Muscle of back (tissue), 11 donors: Measurements from ENCODE around the gene POM121. TPM values are rescaled to one million over a fixed set of nuclear protein-coding genes. Genes with fewer than 3 reads are reported as not detected.
"Not testable (repeated sequence)": the region's sequence is repeated elsewhere in the genome, so short reads cannot be mapped to it uniquely, and the experiment has no call there.

Experiments used
- DNase-seq, 3 donors: peaks; one replicate each; pipeline versions ENCODE4 v3.0.0 to v3.0.0-alpha.2; 2013
- polyA plus RNA-seq, 10 donors: library from polyadenylated mRNA; unstranded; fragments of 120-200 nt; gene quantifications; one replicate each; pipeline ENCODE4 v1.2.1, GENCODE V29; 2013; ENCODE audit not compliant: insufficient read length in 10 of 10

Gene POM121
- polyA plus RNA-seq, 10 donors = 26.9 to 32.8 (median 28.7) TPM

GRCh38 chr7:72948714-72949113 lies 23.8 kb downstream of the POM121 start:
- DNase-seq = not testable (repeated sequence)

- DNase-seq = not testable (repeated sequence)
These were observed 24.4 kb downstream of the POM121 start for GRCh38 chr7:72949276-72949675.

- DNase-seq = peak; percentile 37 to 47 (median 42)
These were observed 24.8 kb downstream of the POM121 start for GRCh38 chr7:72949686-72950085.

GRCh38 chr7:72950432-72950831 lies 25.5 kb downstream of the POM121 start:
- not testable (repeated sequence) for DNase-seq

GRCh38 chr7:72953901-72954562 lies 29.1 kb downstream of the POM121 start:
- not testable (repeated sequence) for DNase-seq

- not testable (repeated sequence) for DNase-seq
These were observed 29.8 kb downstream of the POM121 start for GRCh38 chr7:72954563-72955198.

GRCh38 chr7:72960029-72960428 lies 35.1 kb downstream of the POM121 start:
- DNase-seq = not testable (repeated sequence)

GRCh38 chr7:72960626-72961345 lies 35.9 kb downstream of the POM121 start:
- DNase-seq = not testable (repeated sequence)

GRCh38 chr7:72961346-72961650 lies 36.4 kb downstream of the POM121 start:
- not testable (repeated sequence) for DNase-seq

- not testable (repeated sequence) for DNase-seq
These were observed 38.2 kb downstream of the POM121 start for GRCh38 chr7:72963056-72963455.

- not testable (repeated sequence) for DNase-seq
These were observed 40.5 kb downstream of the POM121 start for GRCh38 chr7:72965186-72965975.

GRCh38 chr7:72966892-72967291 lies 42.0 kb downstream of the POM121 start:
- not testable (repeated sequence) for DNase-seq

- not testable (repeated sequence) for DNase-seq
These were observed 44.2 kb downstream of the POM121 start, which contains the start of gene TRIM74 for GRCh38 chr7:72968980-72969516. TSS of gene TRIM74 (minus strand) at chr7:72969466. CDS start at chr7:72966157, 3,309 bp downstream.

GRCh38 chr7:72969688-72970087 lies 44.8 kb downstream of the POM121 start:
- not testable (repeated sequence) for DNase-seq

- not testable (repeated sequence) for DNase-seq
These were observed 46.6 kb downstream of the POM121 start for GRCh38 chr7:72971505-72971904.

- not testable (repeated sequence) for DNase-seq
These were observed 49.9 kb downstream of the POM121 start for GRCh38 chr7:72974781-72975180.

GRCh38 chr7:72975656-72976286 lies 50.9 kb downstream of the POM121 start:
- not testable (repeated sequence) for DNase-seq

GRCh38 chr7:72976434-72976833 lies 51.5 kb downstream of the POM121 start:
- not testable (repeated sequence) for DNase-seq

- DNase-seq = not testable (repeated sequence)
These were observed 55.5 kb downstream of the POM121 start for GRCh38 chr7:72980382-72980781.

- DNase-seq = not testable (repeated sequence)
These were observed 57.2 kb downstream of the POM121 start for GRCh38 chr7:72982084-72982483.
